Esophagus muscularis mucosa (tissue), 4 donors: ENCODE results near the gene FAAP20. TPM values are rescaled to one million over a fixed set of nuclear protein-coding genes. Genes with fewer than 3 reads are reported as not detected.

Source experiments
- DNase-seq: peaks from one replicate; pipeline ENCODE4 v3.0.0-alpha.2; 2017; ENCODE audit errors: extremely low spot score
- H3K27ac ChIP-seq, 4 donors: fragments of 200-600 bp; sonication (generic); replicated peaks in 1 of 4; 1 replicate in 3 of 4; 2 replicates in 1 of 4; pipeline ENCODE4 v1.5.1; 2016 to 2019; ENCODE audit warnings: mild to moderate bottlenecking in 1 of 4
- H3K27me3 ChIP-seq, 4 donors: fragments of 200-600 bp; sonication (generic); one replicate each; pipeline versions ENCODE4 v1.5.1 to v1.6.0; 2016 to 2019
- H3K36me3 ChIP-seq, 4 donors: fragments of 200-600 bp; sonication (generic); one replicate each; pipeline ENCODE4 v1.5.1; 2016 to 2019
- H3K4me1 ChIP-seq, 4 donors: fragments of 200-600 bp; sonication (generic); one replicate each; pipeline ENCODE4 v1.5.1; 2016 to 2019
- H3K4me3 ChIP-seq, 4 donors: fragments of 200-600 bp; sonication (generic); 1 replicate in 2 of 4; 2 replicates in 2 of 4; pipeline ENCODE4 v1.5.1; 2016 to 2019; ENCODE audit warnings: mild to moderate bottlenecking in 4 of 4, moderate library complexity in 1 of 4
- H3K9me3 ChIP-seq, 4 donors: fragments of 200-600 bp; sonication (generic); 1 replicate in 3 of 4; 2 replicates in 1 of 4; pipeline ENCODE4 v1.5.1; 2016 to 2019
- EP300 ChIP-seq: sonication (generic); formaldehyde crosslinking; IDR thresholded peaks from one replicate; pipeline ENCODE4 v1.6.1; 2017; ENCODE audit warnings: antibody characterized with exemption
- POLR2A ChIP-seq: fragments of 450-650 bp; IDR thresholded peaks from one replicate; pipeline ENCODE4 v1.6.1; 2017; ENCODE audit warnings: antibody characterized with exemption, moderate library complexity, mild to moderate bottlenecking, low read depth
- POLR2AphosphoS5 ChIP-seq, 2 donors: sonication (generic); formaldehyde crosslinking; IDR thresholded peaks; one replicate each; pipeline ENCODE4 v1.6.1; 2017; ENCODE audit warnings: antibody characterized with exemption in 2 of 2
- WGBS: methylation state at CpG from one replicate; pipeline ENCODE4 v1.1.5; 2018; 5-methylcytosine and 5-hydroxymethylcytosine counted together
- intact Hi-C: fragments of 100-400 bp; cut with DNase I; formaldehyde crosslinking; loops from one replicate; pipeline ENCODE4 v1.15.1; 2023
- total RNA-seq, 4 donors: library from RNA; depleted of rRNA; stranded (reverse); fragments of >200 nt; gene quantifications; one replicate each; pipeline versions ENCODE4 v1.1.0 to v1.2.1, GENCODE V29; 2016
- TF ChIP-seq, protein P1 (sequence below), 3 experiments: fragments of 200-600 bp in 2 of 3; fragments of 450-650 bp in 1 of 3; sonication (generic) in 2 of 3; IDR thresholded peaks; one replicate each; pipeline ENCODE4 v1.5.1; 2017 to 2019; ENCODE audit warnings: antibody characterized with exemption in 3 of 3, mild to moderate bottlenecking in 2 of 3, moderate library complexity in 1 of 3

The FAAP20 gene
- total RNA-seq, 4 donors from 2014 or later = 37.9 to 81.7 (median 55.7) TPM

DNA sequence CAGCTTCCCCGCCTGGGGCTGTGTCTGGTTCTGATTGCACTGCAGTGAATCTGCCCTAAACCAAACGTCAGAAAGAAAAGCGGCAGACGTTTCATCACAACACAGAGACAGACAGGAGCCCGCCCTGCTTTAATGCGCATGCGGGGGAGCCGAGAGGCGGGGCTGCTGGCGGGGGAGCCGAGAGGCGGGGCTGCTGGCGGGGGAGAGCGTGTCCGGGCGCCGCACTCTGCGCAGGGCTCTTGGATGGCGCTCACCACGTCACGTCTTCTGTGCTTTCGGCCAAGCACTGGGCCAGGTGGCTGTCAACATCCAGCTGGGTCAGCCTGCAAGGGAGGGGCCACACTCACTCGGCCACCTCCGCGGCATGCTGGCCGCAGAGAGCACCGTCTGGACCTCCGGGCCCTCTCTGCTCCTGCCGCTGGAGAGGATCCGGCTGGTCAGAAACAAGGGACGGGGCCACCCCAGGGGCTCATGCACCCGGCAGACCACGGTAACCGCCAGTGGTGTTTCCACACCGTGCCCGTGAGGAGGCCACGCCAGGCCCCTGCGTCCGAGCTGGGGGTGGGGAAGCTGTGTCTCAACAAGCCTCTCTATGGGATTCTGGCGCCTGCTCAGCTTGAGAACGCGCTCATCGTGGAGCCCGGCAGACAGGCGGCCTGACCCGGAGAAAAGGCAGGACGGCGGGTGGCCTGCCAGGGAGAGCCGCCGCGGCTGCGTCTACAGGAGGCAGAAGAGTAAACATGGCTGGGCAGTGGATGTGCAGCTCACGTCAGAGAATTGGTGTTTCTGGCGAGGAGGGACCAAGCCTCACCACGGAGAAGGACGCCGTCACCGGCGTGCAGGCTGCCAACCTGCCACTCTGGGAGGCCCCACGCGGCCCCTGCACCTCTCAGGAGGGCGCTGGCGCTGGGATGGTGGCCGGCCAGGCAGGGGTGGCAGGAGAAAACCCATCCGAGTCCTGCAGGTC is 4.8 kb downstream of the FAAP20 start:
- peak; percentile 98 for DNase-seq
- no peaks in the 10 kb centered on the region for H3K9me3 ChIP-seq
- H3K27me3 ChIP-seq = no peaks in the 10 kb centered on the region
- H3K27ac ChIP-seq = peak overlapping the region; percentile 94 to 99 (median 98)
- intact Hi-C loops = no loop called here
- peak overlapping the region; percentile 57 to 81 (median 64) for H3K4me3 ChIP-seq
- 13% methylated on average over 15 of the region's 65 CpGs for WGBS
- TF ChIP-seq EP300 (no peak), POLR2A (peak; percentile 82), POLR2AphosphoS5 (IDR thresholded peaks at IDR 0.05) (peak; percentile 97 to 98)
- TF ChIP-seq, protein P1, sequence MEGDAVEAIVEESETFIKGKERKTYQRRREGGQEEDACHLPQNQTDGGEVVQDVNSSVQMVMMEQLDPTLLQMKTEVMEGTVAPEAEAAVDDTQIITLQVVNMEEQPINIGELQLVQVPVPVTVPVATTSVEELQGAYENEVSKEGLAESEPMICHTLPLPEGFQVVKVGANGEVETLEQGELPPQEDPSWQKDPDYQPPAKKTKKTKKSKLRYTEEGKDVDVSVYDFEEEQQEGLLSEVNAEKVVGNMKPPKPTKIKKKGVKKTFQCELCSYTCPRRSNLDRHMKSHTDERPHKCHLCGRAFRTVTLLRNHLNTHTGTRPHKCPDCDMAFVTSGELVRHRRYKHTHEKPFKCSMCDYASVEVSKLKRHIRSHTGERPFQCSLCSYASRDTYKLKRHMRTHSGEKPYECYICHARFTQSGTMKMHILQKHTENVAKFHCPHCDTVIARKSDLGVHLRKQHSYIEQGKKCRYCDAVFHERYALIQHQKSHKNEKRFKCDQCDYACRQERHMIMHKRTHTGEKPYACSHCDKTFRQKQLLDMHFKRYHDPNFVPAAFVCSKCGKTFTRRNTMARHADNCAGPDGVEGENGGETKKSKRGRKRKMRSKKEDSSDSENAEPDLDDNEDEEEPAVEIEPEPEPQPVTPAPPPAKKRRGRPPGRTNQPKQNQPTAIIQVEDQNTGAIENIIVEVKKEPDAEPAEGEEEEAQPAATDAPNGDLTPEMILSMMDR (IDR thresholded peaks at IDR 0.05) = peak in 1 of 3 experiments; percentile 13
- peaks cover 0 to 21% (median 12%) of the 10 kb centered on the region in 4 donors for H3K36me3 ChIP-seq
- peaks cover 43 to 53% (median 52%) of the 10 kb centered on the region in 4 donors for H3K4me1 ChIP-seq

DNA sequence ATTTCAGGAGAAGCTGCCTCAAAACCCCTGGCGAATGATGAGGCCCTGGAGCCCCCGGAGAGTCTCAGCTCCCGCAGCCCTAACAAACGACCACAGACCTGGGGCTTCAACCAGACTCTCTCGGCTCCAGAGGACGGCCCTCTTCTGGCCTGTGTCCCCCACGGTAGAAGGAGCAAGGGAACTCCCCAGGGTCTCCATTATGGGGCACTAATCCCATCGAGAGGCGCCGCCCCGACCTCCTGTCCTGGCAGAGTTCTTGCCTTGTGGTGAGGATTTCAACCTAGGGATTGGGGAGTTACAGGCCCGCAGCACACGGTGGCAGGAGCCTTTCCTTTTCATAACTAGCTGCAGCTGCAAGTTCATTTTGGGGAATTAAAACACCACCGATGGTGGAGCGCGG is 6.2 kb downstream of the FAAP20 start:
- 84% methylated on average over 8 of the region's 16 CpGs for WGBS
- H3K27ac ChIP-seq = peak overlapping the region in 2 of 4 donors; percentile 94 to 97

DNA sequence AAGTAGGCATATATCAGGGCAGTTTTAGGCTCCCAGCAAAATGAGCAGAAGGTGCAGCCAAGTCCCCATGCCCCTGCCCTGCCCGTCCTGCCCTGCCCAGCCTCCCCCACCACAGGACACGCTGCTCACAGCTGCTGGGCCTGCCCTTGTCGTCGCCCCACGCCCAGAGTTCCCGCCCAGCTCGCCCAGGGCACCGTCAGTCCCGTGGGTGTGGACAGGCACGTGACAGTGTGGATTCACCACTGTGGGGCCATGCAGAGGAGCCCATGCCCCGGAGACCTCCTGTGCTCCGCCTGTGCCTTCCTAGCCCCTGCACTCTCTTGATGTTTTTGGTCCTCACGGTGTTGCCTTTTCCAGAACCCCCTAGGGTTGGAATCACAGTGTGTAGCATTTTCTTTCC is 7.0 kb downstream of the FAAP20 start:
- Histone ChIP-seq H3K36me3 (peaks cover 0 to 31% (median 20%) of the 10 kb centered on the region in 4 donors), H3K4me3 (no peak overlapping the region), H3K9me3 (no peaks in the 10 kb centered on the region), H3K27ac (peak overlapping the region in 1 of 4 donors; percentile 97), H3K27me3 (no peaks in the 10 kb centered on the region), H3K4me1 (peaks cover 30 to 36% (median 34%) of the 10 kb centered on the region in 4 donors)
- TF ChIP-seq POLR2A (no peak), POLR2AphosphoS5 (IDR thresholded peaks at IDR 0.05) (no peak), EP300 (no peak)
- TF ChIP-seq, protein P1 (IDR thresholded peaks at IDR 0.05) = no peak
- intact Hi-C loops = no loop called here
- no peak for DNase-seq
- WGBS = 87% methylated on average over 12 of the region's 13 CpGs

More for the DNA sequence above, 6.2 kb downstream of the FAAP20 start:
- H3K36me3 ChIP-seq = peaks cover 0 to 31% (median 20%) of the 10 kb centered on the region in 4 donors
- H3K4me3 ChIP-seq = no peak overlapping the region
- intact Hi-C loops = no loop called here
- no peak for DNase-seq
- H3K9me3 ChIP-seq = no peaks in the 10 kb centered on the region
- peaks cover 35 to 43% (median 41%) of the 10 kb centered on the region in 4 donors for H3K4me1 ChIP-seq
- TF ChIP-seq EP300 (no peak), POLR2AphosphoS5 (IDR thresholded peaks at IDR 0.05) (no peak), POLR2A (no peak)
- TF ChIP-seq, protein P1 (IDR thresholded peaks at IDR 0.05) = no peak
- no peaks in the 10 kb centered on the region for H3K27me3 ChIP-seq

DNA sequence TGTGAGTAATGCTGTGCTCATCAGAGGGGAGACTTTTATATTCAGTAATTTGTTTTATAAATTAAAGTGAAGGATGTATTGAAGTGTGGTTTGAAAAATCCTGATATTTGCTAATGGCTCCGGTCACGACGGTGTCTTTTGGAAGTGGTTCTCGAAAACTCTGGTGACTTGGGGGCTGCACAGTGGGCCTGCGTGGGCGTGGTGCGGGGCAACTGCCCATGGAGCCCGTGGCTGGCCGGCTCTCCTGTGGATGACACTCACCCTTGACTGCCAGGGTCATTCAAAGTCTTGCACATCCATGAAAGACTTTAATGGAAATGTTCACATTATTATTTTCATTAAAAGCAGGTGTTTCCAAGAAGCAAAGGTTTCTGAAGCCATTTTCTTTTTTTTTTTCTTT is 7.7 kb downstream of the FAAP20 start:
- intact Hi-C loops = no loop called here
- Histone ChIP-seq H3K27ac (no peak overlapping the region), H3K36me3 (peaks cover 0 to 31% (median 20%) of the 10 kb centered on the region in 4 donors), H3K27me3 (no peaks in the 10 kb centered on the region), H3K4me1 (peaks cover 23 to 29% (median 27%) of the 10 kb centered on the region in 4 donors), H3K4me3 (no peak overlapping the region), H3K9me3 (no peaks in the 10 kb centered on the region)
- 92% methylated on average over 9 of the region's 9 CpGs for WGBS
- no peak for DNase-seq
- no peak for TF ChIP-seq EP300
- TF ChIP-seq, protein P1 (IDR thresholded peaks at IDR 0.05) = no peak
- no peak for TF ChIP-seq POLR2AphosphoS5 (IDR thresholded peaks at IDR 0.05)
